ENCODE measurements around the gene ELN.
"Not testable (repeated sequence)": the region's sequence is repeated elsewhere in the genome, so short reads cannot be mapped to it uniquely, and the experiment has no call there.

The ELN gene

DNA sequence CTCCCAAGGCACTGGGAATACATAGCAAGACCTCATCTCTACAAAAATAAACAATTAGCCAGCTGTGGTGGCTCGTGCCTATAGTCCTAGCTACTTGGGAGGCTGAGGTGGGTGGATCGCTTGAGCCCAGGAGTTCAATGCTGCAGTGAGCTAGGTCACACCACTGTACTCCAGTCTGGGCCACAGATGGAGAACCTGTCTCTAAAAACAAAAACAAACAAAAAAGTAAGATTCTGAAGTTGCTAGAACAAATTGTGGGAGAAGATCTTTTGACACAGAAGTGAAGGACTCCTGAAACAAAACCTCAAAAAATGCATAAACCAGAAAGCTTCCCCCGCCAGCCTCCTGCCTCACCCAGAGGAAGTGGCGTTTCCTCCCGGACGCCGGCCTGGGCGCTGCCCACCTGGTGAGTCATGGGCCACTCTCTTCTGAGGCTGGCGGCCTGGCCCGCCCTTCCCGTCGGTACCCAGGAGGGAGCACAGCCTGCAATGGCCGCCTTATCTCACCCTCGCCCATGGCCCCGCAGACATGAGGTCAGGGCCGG, 25.4 kb upstream of the ELN start:
- DNase-seq = no peak

DNA sequence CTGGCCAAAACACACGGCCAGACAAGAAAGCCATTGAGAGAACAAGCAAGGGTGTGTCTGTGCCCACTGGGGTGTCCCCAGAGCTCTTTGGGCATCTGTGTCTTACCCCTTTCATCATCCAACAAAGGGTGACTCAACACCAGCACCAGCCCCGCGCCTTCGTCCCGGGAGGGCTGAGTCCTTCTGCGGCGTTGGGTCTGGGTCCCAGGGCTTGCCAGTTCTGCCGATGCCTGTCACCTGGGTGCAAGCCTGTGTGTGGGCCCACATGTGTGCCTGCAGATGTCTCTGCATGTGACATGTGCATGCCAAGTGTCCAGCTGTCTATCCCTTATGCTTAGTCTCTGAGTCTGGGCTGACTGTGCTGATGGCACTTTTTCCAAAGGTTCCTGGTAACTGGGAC, 24.4 kb upstream of the ELN start:
- DNase-seq = no peak

DNA sequence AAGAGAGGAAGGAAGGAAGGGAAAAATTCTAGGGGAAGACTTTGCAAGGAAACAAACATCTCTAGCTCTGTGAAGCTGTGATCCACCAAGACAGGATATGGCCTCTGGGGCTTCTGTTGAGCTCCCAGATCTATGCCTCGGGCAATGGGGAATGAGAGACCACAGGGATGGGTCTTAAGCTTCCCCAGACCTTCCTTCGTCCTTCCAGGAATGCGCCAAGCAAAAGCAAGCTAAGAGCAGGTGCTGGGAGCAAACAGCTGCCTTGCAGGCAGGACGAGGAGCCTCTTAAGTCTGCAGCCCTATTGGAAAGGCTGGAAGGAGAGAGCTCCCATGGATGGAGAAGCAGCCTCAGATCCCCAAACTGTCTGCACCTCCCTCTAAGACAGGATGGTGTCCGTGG, 21.9 kb upstream of the ELN start:
- DNase-seq = no peak

DNA sequence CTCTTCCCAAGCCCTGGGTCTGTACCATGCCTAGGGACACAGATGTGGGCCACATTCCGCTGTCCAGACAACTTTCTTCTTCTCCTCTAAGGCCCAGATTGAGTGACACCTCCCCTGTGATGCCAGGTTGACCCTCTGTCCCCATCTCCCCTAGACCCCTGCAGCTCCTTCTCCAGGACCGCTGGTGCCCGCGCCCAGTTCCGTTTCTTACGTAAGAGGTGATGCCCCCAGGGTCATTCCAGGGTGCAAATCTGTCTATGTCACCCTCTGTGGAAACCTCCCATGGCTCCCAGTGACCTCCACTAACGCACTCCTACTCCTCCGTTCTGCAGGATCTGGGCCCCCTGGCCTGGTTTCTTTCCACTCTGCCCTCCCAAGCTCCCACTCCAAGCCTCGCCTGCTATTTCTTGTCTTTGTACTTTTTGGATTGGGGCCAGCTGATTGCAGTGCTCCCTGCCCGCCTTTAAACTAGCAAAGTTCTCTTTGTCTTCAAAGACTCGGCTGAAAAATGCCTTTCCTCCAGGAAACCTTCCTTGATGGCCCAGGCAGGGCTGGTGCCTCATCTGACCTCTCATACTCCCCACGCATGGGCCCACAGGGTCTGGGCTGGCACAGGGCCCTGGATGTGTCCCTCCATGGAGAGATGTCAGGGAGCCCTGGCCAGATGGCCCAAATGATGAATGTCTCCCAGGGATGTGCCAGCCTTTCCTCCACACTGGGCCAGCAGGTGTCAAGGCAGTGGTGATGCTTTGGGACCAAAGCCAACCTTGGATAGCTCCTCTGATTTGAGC, 21.3 kb upstream of the ELN start:
- no peak for DNase-seq

DNA sequence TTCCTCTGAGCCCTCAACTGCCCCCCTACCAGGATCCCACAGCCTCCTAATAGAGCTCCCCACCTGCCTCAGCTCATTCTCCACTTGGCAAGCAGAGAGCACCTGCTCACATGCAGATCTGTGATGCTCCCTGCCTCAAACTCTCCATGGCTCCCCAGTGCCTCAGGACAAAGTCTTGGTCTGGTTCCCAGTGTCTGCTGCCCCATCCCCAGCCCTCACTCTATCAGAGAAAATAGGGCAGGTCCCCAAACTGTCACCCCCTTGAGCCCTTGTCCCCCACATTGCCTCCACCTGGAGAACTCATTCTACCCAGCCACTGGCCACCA, 20.8 kb upstream of the ELN start:
- DNase-seq = no peak

DNA sequence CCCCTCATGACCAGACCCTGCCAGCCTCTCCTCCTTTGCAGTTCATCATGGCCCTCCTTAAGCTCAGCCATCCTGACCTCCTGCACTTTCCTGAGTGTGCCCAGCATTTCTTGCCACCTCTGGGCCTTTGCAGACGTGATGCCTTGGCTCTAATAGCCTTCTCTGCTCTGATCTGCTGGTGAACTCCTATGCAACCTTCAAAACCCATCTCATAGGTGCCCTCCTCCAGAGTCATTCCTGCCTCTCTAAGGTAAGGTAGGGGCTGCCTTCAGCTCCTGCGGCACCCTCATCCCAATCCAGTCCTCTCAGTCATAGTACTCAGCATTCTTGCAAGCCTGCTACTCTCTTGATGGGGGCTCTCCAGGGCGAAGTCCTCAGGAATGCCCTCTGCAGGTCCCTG, 19.3 kb upstream of the ELN start:
- DNase-seq = no peak

DNA sequence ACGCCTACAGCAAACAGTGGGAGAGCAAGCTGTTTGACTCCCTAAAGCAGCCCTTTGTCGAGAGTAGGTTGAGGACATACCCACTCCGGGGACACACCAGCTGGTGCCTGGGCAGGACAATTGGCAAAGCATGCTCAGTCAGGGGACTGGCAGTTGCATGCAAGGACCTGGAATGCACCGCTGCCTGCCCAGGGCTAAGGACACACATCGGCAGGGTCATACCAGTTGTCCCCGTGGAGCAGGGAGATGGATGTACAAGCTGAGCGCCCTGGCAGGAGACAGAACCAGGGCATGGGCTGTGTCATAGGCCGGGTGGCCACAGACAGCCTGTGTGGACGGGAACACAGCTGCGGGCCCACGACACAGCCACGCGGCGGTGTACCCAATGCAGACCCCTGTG, 18.3 kb upstream of the ELN start:
- DNase-seq = no peak

DNA sequence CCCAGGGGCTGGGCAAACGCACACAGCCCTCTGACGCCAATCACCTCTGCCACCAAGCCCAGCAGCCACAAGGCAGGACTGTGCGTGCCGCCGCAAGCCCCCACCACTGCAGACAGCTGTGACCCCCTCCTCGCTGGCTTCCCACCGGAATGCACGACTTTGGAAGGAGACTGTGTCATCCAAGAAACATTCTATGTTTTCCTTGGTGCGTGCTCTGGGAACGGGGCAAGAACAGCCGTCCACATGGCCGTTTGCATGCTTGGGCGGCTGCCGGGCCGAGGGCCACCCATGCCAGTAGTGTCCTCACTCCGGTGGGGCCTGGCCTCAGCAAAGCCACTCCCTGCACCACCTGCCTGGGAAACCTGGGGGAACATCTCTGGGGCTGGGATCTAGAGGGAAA, 17.6 kb upstream of the ELN start:
- no peak for DNase-seq

DNA sequence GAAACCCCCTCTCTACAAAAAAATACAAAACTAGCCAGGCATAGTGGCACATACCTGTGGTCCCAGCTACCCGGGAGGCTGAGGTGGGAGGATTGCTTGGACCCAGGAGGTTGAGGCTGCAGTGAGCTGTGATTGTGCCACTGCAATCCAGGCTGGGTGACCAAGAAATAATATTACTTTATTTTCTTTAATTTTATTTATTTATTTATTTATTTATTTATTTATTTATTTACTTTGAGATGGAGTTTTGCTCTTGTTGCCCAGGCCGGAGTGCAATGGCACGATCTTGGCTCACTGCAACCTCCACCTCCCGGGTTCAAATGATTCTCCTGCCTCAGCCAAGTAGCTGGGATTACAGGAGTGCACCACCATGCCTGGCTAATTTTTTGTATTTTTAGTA, 16.6 kb upstream of the ELN start:
- DNase-seq = not testable (repeated sequence)

DNA sequence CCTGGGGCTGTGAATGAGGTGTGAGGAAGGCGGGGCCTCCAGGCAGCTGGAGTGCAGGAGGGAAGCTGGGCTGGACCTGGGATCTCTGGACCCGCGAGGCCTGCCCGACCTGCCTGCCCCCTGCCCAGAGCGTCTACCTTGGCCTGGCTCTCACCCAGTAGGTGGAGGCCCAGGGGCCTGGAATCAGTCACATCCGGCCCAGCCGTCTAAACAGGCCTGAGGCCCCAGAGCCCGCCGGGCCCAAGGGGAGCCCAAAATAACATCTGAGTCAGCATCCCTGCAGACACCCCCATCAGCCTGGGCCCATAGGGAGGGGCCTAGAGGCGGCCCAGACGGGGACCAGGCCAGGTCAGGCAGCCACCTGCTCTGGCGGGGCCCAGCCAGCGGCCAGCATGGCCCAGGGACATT, 15.1 kb upstream of the ELN start:
- DNase-seq = no peak

DNA sequence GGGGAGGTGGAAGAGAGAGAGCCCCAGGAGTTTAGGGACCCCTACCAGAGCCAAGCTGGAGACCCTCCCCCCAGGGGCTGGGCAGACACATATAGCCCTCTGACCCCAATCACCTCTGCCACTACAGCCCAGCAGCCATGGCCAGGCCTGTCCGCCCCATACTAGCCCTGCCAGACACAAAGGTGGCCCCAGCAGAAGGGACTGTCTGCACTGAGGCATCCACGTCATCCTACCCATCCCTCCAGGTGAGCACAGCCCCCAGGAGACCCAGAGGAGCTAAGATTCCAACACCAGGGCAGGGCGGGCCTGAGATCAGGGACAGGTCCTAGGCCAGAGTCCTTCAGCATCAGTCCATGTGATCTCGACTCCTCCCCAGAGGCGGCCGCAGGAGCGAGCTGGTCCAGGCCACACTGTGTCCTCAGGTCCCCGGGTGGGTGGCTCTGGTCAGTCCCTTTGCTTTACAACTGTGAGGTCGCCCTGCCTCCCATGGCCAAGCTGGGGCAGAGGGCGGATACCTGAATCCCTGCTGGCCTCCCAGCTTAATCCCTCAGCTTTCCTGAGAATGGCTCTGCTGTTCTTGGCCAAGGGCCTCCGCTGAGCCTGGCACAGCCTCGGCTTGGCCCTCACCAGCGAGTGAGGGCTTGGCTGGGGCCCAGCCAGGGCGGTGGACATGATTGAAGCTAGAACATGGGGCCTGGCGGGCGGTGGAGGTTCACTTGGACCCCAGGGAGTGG, 14.3 kb upstream of the ELN start:
- DNase-seq = no peak

DNA sequence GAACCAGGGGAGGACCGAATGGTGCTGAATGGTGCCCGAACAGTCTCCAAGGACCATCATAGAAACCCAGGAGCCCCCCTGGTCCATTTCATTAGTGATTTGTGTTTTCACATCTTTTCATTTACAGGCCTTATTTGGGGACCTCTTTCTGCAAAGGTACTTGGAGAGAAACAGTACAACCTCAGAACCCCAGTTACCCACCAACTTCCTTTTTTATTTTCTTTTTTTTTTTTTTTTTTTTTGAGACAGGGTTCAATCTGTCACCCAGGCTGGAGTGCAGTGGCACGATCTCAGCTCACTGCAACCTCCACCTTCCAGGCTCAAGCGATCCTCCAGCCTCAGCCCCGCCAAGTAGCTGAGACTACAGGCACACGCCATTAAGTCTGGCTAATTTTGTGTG, 13.0 kb upstream of the ELN start:
- DNase-seq = no peak

DNA sequence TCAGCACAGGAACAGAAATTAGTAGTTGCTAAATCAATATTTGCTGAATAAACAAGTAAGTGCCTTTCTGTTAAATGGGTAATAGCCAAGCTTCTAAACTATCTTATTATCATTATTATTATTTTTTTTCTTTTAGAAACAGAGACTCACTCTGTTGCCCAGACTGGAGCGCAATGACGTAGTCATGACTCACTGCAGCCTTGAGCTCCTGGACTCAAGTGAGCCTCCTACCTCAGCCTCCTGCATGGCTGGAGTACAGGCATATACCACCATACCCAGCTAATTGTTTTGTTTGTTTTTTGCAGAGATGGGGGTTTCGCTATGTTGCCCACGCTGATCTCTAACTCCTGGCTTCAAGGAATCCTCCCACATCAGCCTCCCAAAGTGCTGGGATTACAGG, 12.3 kb upstream of the ELN start:
- DNase-seq = no peak

DNA sequence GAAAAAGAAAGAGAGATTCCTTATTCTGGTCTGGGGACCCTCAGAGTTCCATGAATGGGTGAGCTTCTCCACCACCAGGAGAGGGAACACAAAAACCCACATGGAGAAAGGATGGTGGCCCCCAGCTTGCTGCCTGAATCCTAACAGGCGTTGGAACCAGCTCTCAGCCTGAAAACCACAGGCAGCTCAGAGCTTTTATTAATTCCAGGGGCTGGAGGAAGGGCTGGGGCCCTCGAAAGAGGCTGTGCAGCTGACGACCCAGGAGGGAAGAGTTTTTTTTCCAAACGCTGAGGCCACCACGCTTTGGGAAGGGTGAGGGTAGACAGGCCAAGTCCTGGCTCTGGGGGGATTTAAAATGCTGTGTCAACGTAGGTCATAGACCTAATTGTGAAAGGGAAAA, 10.8 kb upstream of the ELN start:
- DNase-seq = no peak

DNA sequence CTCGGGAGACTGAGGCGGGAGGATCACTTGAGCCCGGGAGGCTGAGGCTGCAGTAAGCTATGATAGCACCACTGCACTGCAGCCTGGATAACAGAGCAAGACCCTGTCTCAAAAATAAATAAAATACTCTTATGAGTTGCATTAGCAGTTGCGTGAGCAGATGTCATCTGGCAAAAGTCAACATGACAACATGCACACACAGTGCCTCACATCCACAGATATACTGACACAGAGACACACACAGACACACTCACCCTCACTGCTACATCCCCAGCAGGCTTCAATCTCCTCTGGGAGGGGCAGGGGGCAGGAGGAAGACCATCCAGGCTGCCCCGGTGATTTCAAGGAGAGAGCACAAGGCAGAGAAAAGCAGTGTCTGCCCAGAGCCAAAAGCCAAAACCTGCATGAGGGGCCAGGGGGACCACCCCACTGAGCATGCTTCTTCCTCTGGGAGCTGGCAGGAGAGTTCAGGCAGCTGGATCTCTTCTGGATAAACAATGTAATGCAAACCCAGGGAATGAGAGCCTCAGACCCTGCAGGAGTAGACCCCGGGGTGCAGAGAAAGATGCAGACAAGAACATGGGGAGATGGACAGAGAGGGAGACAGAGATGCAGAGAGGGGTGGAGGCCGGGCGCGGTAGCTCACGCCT, 9.6 kb upstream of the ELN start:
- no peak for DNase-seq

DNA sequence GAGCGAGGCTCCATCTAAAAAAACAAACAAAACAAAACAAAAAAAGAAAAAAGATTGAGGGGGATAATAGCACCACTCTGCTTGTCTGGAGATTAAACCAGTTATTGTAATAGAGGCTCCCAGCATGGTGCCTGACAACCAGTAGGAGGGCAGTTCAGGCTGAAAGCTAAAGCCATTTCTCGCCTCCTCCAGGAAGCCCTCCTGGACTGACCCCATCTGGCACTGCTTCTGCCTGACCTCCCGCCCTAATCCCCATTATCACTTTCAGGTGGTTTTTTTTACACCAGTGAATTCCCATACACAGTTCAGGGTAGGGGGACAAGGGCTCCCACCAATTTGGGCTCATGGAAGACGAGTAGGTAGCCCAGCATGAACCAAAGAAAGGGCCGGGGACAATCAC, 8.8 kb upstream of the ELN start:
- no peak for DNase-seq

DNA sequence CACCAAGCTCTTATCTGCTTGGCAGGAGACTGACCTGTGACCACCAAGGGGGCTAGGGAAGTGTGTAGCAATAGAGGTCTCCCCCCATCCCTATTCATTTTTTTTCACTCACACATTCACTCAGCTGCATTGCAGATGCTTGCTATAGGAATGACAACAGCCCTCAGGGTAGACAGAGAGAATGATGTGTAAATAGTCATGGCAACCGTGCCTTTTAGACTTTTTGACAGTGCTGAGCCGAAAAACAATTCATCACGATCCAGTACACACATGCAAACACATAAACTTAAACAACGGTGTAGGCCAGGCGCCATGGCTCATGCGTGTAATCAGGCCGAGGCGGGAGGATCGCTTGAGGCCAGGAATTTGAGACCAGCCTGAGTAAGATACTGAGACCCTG, 7.6 kb upstream of the ELN start:
- no peak for DNase-seq

DNA sequence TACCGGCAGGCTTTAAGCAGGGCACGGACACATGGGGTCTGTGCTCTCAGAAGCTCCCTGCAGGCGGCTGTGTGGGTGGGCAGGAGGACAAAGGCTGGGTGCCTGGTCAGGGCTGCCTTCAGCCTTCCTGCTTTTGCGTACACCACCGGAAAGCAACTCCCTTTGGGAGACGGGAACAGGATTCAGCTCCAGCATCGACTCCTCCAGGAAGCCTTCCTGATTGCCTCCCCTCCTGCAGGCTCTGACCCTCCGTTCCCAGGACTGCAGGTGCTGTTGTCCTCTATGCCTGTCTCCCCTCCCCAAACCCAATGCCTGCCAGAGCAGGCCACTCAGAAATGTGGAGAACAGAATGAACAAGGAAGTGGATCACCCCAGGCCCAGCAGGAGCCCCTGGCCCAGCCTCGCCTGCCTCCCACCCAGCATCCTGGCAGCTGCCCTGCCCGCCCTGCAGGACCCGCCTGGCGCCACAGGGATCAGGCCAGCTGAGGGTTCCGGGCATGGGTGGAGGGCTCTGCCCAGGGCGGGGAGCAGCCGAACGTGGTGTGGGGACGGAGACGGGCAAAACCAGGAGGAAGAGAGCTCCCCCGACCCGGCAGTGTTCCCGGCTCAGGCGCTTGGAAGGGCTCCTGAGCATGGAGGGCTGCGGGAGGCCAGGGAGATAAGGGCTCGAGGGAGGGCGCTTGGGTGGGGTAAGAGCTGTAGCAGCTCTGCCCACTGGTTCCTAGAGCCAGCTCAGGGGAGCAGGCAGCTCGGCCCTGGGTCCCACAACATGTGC, 6.2 kb upstream of the ELN start:
- no peak for DNase-seq

DNA sequence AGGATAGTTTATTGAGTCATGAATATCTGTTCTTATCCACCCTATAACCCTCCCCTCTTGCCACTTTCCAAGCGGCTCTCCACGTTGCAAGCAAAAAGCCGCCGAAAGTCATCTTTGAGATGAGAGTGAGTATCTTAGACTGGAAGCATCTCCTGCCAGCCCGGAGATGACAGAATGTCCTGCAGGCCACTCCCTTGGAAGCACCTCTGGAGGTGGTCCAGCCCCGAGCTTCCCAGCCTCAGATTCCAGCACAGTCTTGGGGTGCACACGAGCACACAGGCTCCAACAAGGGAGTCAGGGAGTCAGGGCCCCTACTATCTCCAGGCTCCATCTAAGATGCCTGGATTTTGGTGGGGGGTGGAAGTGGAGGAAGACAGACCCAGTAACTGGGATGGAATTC, 5.5 kb upstream of the ELN start:
- DNase-seq = no peak

DNA sequence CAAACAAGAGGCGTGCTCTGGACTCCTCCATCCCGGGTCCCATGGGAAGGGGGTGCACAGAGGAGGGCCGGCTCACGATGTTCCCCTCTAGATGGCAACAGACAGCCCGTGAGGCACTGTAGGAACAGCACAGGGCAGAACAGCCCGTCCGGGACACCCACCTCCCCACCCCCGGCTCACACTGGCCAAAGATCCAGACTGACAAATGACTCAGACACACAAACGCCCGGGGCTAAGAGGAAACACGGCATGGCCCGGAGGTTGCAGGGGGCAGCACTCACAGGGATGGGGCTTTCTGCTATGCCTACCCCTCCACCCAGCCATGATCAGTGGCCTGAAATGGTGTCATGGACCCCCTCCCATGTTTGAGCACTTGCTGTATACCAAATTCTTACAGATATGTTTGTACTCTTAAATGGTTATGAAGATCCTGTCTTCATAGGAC, 4.9 kb upstream of the ELN start:
- DNase-seq = no peak

DNA sequence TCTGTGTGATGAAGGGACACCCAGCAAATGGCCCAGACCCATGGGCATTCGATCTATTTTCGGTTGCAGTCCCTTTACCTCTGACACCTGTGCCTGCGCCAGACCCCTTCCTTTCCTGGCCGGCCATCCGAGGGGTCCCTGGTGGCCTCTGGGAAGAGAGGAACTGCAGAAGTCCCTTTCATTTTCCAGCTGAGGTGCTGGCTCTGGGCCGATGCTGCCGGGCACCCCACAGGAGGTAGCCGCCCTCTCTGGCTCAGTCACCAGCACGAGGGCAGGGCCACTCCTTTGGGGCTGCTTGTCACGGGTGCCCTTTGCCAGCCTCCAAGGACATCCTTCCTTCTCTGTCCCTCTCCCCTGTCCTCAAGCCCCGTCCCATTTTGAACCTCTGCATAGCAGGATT, 4.2 kb upstream of the ELN start:
- DNase-seq = no peak

DNA sequence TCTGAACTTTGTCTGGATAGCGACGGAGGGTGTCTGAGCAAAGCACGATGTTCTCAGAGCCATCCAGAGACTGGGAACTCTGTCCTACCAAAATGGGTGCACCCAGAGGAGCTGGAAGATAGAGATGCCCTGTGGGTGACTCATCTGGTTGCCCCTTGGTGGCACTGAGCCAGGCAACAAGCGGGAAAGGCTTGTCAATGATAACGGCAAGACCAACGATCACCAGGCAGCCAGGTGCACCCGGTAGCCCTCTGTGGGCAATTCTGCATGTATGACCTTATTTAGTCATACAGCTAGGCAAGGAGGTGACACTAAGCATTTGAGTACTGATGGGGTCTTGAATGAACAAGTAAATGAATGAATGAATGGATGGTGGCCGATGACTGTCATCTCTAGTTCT, 2.8 kb upstream of the ELN start:
- no peak for DNase-seq

DNA sequence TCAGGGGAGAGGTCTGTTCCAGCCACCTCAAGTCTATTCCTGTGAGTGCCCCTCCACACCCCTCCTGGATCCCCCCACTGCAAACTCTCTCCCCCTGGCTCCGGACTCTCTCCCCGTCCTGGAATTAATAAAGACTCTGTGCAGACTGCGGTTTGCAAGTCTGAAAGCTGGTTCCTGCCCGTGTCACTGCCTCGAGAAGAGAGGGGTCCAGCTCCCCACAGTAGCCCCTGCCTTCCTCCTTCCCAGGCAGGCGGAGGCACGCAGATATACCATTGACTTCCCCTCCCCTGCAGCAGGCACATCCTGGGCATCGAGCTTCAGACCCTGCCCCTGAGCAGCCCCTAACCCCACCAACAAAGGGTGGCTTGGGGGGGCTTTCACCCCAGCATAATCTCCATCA, 2.2 kb upstream of the ELN start:
- DNase-seq = no peak

Measured in stimulated activated CD4-positive, alpha-beta T cell treated with anti-CD3 and anti-CD28 coated beads, Interleukin-1b, Interleukin-23, amount 100 ng/mL, for 48 hours (primary cell).